Osteocyte (in vitro differentiated cells): ENCODE data around the gene RASSF4. TPM values are rescaled to one million over a fixed set of nuclear protein-coding genes. Genes with fewer than 3 reads are reported as not detected.

Experiments used
- DNase-seq: peaks from one replicate; pipeline ENCODE4 v3.0.0; 2021; ENCODE audit warnings: mixed read lengths; ENCODE audit not compliant: unreplicated experiment; ENCODE audit errors: extremely low spot score
- H3K27ac Mint-ChIP-seq: one replicate; pipeline ENCODE4 v1.8.0; 2021; ENCODE audit warnings: mild to moderate bottlenecking, mixed read lengths; ENCODE audit not compliant: unreplicated experiment
- H3K27me3 Mint-ChIP-seq: one replicate; pipeline ENCODE4 v1.8.0; 2021; ENCODE audit warnings: mixed read lengths; ENCODE audit not compliant: unreplicated experiment
- H3K36me3 Mint-ChIP-seq: one replicate; pipeline ENCODE4 v1.8.0; 2021; ENCODE audit warnings: mixed read lengths; ENCODE audit not compliant: unreplicated experiment
- H3K4me1 Mint-ChIP-seq: one replicate; pipeline ENCODE4 v1.8.0; 2021; ENCODE audit warnings: mixed read lengths; ENCODE audit not compliant: unreplicated experiment
- H3K4me3 Mint-ChIP-seq: one replicate; pipeline ENCODE4 v1.8.0; 2021; ENCODE audit warnings: mild to moderate bottlenecking, moderate library complexity, mixed read lengths; ENCODE audit not compliant: unreplicated experiment
- H3K9me3 Mint-ChIP-seq: one replicate; pipeline ENCODE4 v1.8.0; 2021; ENCODE audit warnings: mixed read lengths; ENCODE audit not compliant: unreplicated experiment
- total RNA-seq: library from RNA; stranded (reverse); gene quantifications from 2 replicates; pipeline ENCODE4 v1.2.1, GENCODE V29; 2021
- TF ChIP-seq, protein P1 (sequence below): fragments of 200-600 bp; sonication (generic); IDR thresholded peaks from 2 replicates; pipeline ENCODE4 v1.5.0; 2021; ENCODE audit warnings: antibody characterized with exemption, mild to moderate bottlenecking, moderate library complexity

Gene RASSF4
- total RNA-seq, 1 donor from 2014 or later, result 11.8 TPM

- H3K27ac Mint-ChIP-seq, result no peak overlapping the region
- no peak for DNase-seq
- no peak overlapping the region for H3K4me3 Mint-ChIP-seq
- H3K9me3 Mint-ChIP-seq, result peaks cover 44% of the 10 kb centered on the region
- no peaks in the 10 kb centered on the region for H3K4me1 Mint-ChIP-seq
- TF ChIP-seq, protein P1, sequence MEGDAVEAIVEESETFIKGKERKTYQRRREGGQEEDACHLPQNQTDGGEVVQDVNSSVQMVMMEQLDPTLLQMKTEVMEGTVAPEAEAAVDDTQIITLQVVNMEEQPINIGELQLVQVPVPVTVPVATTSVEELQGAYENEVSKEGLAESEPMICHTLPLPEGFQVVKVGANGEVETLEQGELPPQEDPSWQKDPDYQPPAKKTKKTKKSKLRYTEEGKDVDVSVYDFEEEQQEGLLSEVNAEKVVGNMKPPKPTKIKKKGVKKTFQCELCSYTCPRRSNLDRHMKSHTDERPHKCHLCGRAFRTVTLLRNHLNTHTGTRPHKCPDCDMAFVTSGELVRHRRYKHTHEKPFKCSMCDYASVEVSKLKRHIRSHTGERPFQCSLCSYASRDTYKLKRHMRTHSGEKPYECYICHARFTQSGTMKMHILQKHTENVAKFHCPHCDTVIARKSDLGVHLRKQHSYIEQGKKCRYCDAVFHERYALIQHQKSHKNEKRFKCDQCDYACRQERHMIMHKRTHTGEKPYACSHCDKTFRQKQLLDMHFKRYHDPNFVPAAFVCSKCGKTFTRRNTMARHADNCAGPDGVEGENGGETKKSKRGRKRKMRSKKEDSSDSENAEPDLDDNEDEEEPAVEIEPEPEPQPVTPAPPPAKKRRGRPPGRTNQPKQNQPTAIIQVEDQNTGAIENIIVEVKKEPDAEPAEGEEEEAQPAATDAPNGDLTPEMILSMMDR, result no peak
- H3K36me3 Mint-ChIP-seq, result peaks cover 9% of the 10 kb centered on the region
- peaks cover 2% of the 10 kb centered on the region for H3K27me3 Mint-ChIP-seq
These were observed 15.2 kb upstream of the RASSF4 start for GRCh38 chr10:44944354-44944753.

DNA sequence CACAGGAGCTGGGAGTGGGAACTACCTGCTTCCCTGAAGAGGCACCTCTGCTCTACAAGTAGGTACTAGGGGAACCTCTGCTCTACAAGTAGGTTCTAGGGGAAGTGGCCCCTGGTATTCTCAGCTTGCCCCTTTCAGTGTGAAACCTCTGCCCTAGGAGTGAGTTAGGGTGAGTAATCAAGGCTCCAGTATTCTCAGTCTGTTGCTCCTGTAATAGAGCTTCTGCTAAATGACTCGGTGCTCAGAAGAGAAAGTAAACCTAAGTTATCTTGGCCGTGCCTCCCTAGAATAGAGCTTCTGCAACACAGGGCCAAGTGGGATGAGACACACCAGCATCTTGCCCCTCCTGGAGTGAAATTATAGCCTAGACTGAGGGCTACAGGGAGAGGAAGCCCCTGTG lies 13.4 kb upstream of the RASSF4 start:
- H3K9me3 Mint-ChIP-seq, result peaks cover 33% of the 10 kb centered on the region
- H3K27ac Mint-ChIP-seq, result no peak overlapping the region
- peaks cover 14% of the 10 kb centered on the region for H3K4me1 Mint-ChIP-seq
- TF ChIP-seq, protein P1, result no peak
- peaks cover 2% of the 10 kb centered on the region for H3K27me3 Mint-ChIP-seq
- no peak overlapping the region for H3K4me3 Mint-ChIP-seq
- no peak for DNase-seq
- peaks cover 9% of the 10 kb centered on the region for H3K36me3 Mint-ChIP-seq

GRCh38 chr10:44947371-44948152 lies 12.0 kb upstream of the RASSF4 start:
- H3K27me3 Mint-ChIP-seq, result peaks cover 2% of the 10 kb centered on the region
- no peak for DNase-seq
- H3K9me3 Mint-ChIP-seq, result peaks cover 23% of the 10 kb centered on the region
- no peak overlapping the region for H3K27ac Mint-ChIP-seq
- TF ChIP-seq, protein P1, result no peak
- H3K4me1 Mint-ChIP-seq, result peaks cover 15% of the 10 kb centered on the region
- peaks cover 6% of the 10 kb centered on the region for H3K36me3 Mint-ChIP-seq
- no peak overlapping the region for H3K4me3 Mint-ChIP-seq

GRCh38 chr10:44948642-44949041 lies 11.0 kb upstream of the RASSF4 start:
- DNase-seq, result no peak
- H3K9me3 Mint-ChIP-seq, result peaks cover 16% of the 10 kb centered on the region
- H3K27me3 Mint-ChIP-seq, result peaks cover 2% of the 10 kb centered on the region
- H3K4me3 Mint-ChIP-seq, result no peak overlapping the region
- no peak overlapping the region for H3K27ac Mint-ChIP-seq
- H3K36me3 Mint-ChIP-seq, result peaks cover 6% of the 10 kb centered on the region
- TF ChIP-seq, protein P1, result no peak
- H3K4me1 Mint-ChIP-seq, result peaks cover 25% of the 10 kb centered on the region

DNA sequence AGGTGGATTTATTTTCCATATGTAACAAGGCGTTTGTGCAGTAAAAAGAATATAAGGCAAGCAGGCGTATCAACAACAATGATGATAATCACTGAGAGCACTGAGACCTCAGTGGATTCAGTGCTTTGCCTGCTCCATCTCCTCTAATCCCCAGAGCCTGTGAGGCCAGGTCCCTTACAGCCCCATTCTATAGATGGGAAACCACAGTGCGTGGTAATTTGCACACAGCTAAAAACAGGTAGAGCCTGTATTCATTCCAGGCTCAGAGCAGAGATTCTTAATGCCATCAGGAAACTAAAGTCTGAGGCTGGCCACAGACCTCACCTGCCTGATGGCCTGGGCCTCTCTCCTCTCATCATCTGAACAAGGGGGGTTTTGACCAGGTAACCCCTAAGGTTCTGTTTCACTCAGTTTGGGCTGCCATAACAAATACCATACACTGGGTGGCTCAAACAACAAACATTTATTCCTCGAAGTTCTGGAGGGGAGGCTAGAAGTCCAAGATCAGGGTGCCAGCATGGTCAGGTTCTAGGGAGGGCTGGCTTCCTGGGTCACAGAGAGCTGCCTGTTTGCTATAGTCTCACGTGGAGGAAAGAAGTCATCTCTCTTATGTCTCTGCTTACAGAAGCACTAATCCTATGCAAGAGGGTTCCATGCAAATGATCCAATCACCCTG lies 10.3 kb upstream of the RASSF4 start:
- DNase-seq, result no peak
- Mint-ChIP-seq H3K4me1 (peaks cover 26% of the 10 kb centered on the region), H3K36me3 (peaks cover 5% of the 10 kb centered on the region), H3K27ac (no peak overlapping the region), H3K4me3 (no peak overlapping the region), H3K9me3 (peaks cover 12% of the 10 kb centered on the region), H3K27me3 (peaks cover 2% of the 10 kb centered on the region)
- TF ChIP-seq, protein P1, result no peak
